GM19099 (cell line): ENCODE data around the gene RPTOR.

Experiments used
- POLR2A ChIP-seq: IDR thresholded peaks from 3 replicates; pipeline ENCODE4 v1.6.1; 2011; ENCODE audit warnings: low read depth; ENCODE audit not compliant: insufficient read length; ENCODE audit errors: extremely low read depth

The RPTOR gene

GRCh38 chr17:80818871-80819270 is 274.2 kb downstream of the RPTOR start:
- no peak for TF ChIP-seq POLR2A

GRCh38 chr17:80819422-80820164 is 275.0 kb downstream of the RPTOR start:
- TF ChIP-seq POLR2A, result no peak

GRCh38 chr17:80820331-80820730 is 275.7 kb downstream of the RPTOR start:
- TF ChIP-seq POLR2A, result no peak

GRCh38 chr17:80821546-80821945 is 276.9 kb downstream of the RPTOR start:
- no peak for TF ChIP-seq POLR2A

GRCh38 chr17:80822021-80822699 is 277.5 kb downstream of the RPTOR start:
- no peak for TF ChIP-seq POLR2A

GRCh38 chr17:80822700-80823410 is 278.2 kb downstream of the RPTOR start:
- TF ChIP-seq POLR2A, result no peak

GRCh38 chr17:80824549-80825470 is 280.2 kb downstream of the RPTOR start:
- no peak for TF ChIP-seq POLR2A

- no peak for TF ChIP-seq POLR2A
These were observed 281.1 kb downstream of the RPTOR start for GRCh38 chr17:80825471-80826345.

- no peak for TF ChIP-seq POLR2A
These were observed 281.8 kb downstream of the RPTOR start for GRCh38 chr17:80826346-80826954.

GRCh38 chr17:80826955-80827645 is 282.5 kb downstream of the RPTOR start:
- TF ChIP-seq POLR2A, result no peak

- no peak for TF ChIP-seq POLR2A
These were observed 283.3 kb downstream of the RPTOR start for GRCh38 chr17:80827646-80828643.
